ENCODE measurements around the gene ETV6.

DNA sequence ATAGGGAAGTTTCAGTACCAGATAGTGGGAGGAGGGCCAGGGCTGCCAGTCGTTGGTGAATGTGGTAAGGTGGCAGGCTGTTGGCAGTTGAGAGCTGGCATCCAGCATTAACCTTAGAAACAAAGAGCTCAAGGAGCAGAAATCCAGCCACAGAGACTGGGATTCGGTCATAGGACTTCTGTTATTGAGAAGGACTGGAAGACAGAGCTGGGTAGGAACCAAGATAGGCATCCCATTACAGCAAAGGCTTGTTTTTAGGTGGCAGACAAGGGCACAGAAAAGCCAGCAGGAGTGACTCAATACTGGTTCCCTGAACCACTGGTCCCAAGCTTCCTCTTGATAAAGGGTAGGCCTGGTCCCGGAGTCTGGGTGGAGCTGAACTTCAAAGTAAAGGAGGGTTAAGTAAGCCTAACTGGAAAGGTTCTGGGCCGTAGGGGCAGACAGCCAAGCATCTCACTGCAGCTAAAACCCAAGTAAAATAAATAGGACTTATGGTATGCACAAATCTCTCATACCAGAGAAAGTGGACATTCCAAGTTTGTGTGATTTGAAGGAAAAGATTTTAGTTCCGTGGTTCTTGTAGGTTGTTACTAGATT, 147.9 kb downstream of the ETV6 start:
- no peak for TF ChIP-seq EZH2 (IDR thresholded peaks at IDR 0.05; ENCODE audit: low read length)
- TF ChIP-seq CTCF (optimal IDR thresholded peaks at IDR 0.05 in 1 of 3, IDR thresholded peaks at IDR 0.05 in 1 of 3, conservative IDR thresholded peaks at IDR 0.05 in 1 of 3; ENCODE audit: extremely low read depth in 1 of 3, insufficient read depth in 2 of 3, low read length in 3 of 3), result no peak
